HG03108 (cell line): Measurements from ENCODE around the gene POMP.
"Not testable (repeated sequence)": the region's sequence is repeated elsewhere in the genome, so short reads cannot be mapped to it uniquely, and the experiment has no call there.

ENCODE experiments used
- ATAC-seq: cut with Tn5 transposase; IDR thresholded peaks from one replicate; pipeline ENCODE4 v1.9.1; 2021; ENCODE audit warnings: moderate library complexity; ENCODE audit not compliant: unreplicated experiment

The POMP gene

GRCh38 chr13:28693605-28694491 is 34.9 kb downstream of the POMP start:
- ATAC-seq, result not testable (repeated sequence)

- no peak for ATAC-seq
These were observed 38.5 kb downstream of the POMP start for GRCh38 chr13:28697441-28697840.

GRCh38 chr13:28699246-28699645 is 40.3 kb downstream of the POMP start:
- ATAC-seq, result no peak

GRCh38 chr13:28704282-28704681 is 45.4 kb downstream of the POMP start:
- ATAC-seq, result no peak

- no peak for ATAC-seq
These were observed 46.0 kb downstream of the POMP start for GRCh38 chr13:28704919-28705318.

GRCh38 chr13:28705461-28706083 is 46.6 kb downstream of the POMP start:
- ATAC-seq, result no peak

GRCh38 chr13:28707629-28708427 is 48.9 kb downstream of the POMP start:
- peak; percentile 97 for ATAC-seq

GRCh38 chr13:28710161-28710560 is 51.2 kb downstream of the POMP start:
- no peak for ATAC-seq

GRCh38 chr13:28714651-28715050 is 55.7 kb downstream of the POMP start:
- no peak for ATAC-seq

GRCh38 chr13:28716511-28716910 is 57.6 kb downstream of the POMP start:
- no peak for ATAC-seq

- ATAC-seq, result no peak
These were observed 58.2 kb downstream of the POMP start for GRCh38 chr13:28717170-28717569.

GRCh38 chr13:28718196-28718542 is 59.2 kb downstream of the POMP start:
- ATAC-seq, result no peak

- peak; percentile 99 for ATAC-seq
These were observed 59.8 kb downstream of the POMP start, which contains the start of gene SLC46A3 for GRCh38 chr13:28718543-28719226. SLC46A3 (minus strand) TSS chr13:28718970; CDS start chr13:28717998, 972 bp downstream.

- no peak for ATAC-seq
These were observed 60.5 kb downstream of the POMP start for GRCh38 chr13:28719227-28720055.

- ATAC-seq, result no peak
These were observed 64.9 kb downstream of the POMP start for GRCh38 chr13:28723806-28724205.

- ATAC-seq, result no peak
These were observed 66.2 kb downstream of the POMP start for GRCh38 chr13:28725046-28725610.
